Measurements from ENCODE around the gene CIC. TPM values are rescaled to one million over a fixed set of nuclear protein-coding genes. Genes with fewer than 3 reads are reported as not detected.

The CIC gene
- polyA plus RNA-seq, 3 donors, result 0.62 to 42.2 (median 0.87) TPM

DNA sequence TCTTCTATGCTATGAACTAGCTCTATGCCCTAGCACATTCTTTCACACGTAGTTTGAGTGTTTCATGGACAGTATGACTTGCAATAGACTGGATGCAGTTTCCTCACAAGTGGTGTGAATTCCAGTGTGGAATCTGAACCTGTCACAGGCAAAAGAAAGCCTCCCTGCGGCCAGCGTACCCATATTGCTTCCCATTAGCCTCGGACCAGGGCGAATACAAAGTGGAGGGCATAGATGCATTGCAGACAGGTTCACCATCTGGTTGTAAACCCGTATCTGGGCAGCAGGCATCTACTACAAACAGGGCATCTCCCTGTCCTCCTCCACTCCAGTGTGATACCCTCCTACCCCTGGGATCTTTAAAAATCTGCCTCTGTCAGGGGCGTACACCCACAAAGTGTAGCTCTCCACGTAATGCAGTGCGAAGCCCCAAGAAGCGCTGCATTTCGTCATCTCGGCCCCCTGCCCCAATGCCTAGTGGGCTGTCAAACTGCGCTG, 1.4 kb upstream of the CIC start:
- Histone ChIP-seq H2AFZ (ENCODE audit: insufficient read depth, low read depth, low read length, poor library complexity, severe bottlenecking) (peak overlapping the region; percentile 78), H3K9ac (ENCODE audit: insufficient read depth, low read length, poor library complexity, severe bottlenecking) (peak overlapping the region; percentile 89), H3K4me1 (ENCODE audit: control insufficient read depth in 1 of 2, insufficient read depth in 2 of 2, low read length in 2 of 2) (peaks cover 30 to 35% of the 10 kb centered on the region in 2 donors), H3K4me2 (replicated peaks; ENCODE audit: extremely low read depth, low read length, poor library complexity, severe bottlenecking) (peak overlapping the region; percentile 92), H3K27ac (ENCODE audit: low read depth in 1 of 2, low read length in 2 of 2) (peak overlapping the region; percentile 90 to 99), H3K9me3 (replicated peaks in 1 of 2; ENCODE audit: control insufficient read depth in 1 of 2, insufficient read depth in 1 of 2, low read length in 2 of 2) (no peaks in the 10 kb centered on the region), H3K36me3 (replicated peaks in 1 of 2; ENCODE audit: control insufficient read depth in 1 of 2, insufficient read depth in 2 of 2, low read length in 2 of 2) (peaks cover 10% of the 10 kb centered on the region in 2 donors), H4K20me1 (ENCODE audit: insufficient read depth, low read length) (peaks cover 3% of the 10 kb centered on the region), H3K79me2 (ENCODE audit: insufficient read depth, low read length) (peaks cover 34% of the 10 kb centered on the region), H3K27me3 (ENCODE audit: control insufficient read depth in 2 of 2, insufficient read depth in 2 of 2, low read length in 2 of 2) (no peaks in the 10 kb centered on the region), H3K4me3 (replicated peaks in 1 of 3; ENCODE audit: low read depth in 2 of 3, low read length in 3 of 3) (peak overlapping the region; percentile 44 to 84 (median 76))
- DNase-seq, result no peak
- Mint-ChIP-seq H3K27ac (peak overlapping the region in 1 of 7 donors; percentile 75), H3K9me3 (peaks cover 0 to 2% (median 0%) of the 10 kb centered on the region in 7 donors), H3K4me1 (peaks cover 29% of the 10 kb centered on the region), H3K27me3 (ENCODE audit: low read depth in 3 of 3) (peaks cover under 1 to 2% (median 1%) of the 10 kb centered on the region in 3 donors), H3K4me3 (peak overlapping the region in 1 of 2 donors; percentile 92), H3K36me3 (peaks cover 8 to 12% of the 10 kb centered on the region in 2 donors)
- TF ChIP-seq, protein P1, sequence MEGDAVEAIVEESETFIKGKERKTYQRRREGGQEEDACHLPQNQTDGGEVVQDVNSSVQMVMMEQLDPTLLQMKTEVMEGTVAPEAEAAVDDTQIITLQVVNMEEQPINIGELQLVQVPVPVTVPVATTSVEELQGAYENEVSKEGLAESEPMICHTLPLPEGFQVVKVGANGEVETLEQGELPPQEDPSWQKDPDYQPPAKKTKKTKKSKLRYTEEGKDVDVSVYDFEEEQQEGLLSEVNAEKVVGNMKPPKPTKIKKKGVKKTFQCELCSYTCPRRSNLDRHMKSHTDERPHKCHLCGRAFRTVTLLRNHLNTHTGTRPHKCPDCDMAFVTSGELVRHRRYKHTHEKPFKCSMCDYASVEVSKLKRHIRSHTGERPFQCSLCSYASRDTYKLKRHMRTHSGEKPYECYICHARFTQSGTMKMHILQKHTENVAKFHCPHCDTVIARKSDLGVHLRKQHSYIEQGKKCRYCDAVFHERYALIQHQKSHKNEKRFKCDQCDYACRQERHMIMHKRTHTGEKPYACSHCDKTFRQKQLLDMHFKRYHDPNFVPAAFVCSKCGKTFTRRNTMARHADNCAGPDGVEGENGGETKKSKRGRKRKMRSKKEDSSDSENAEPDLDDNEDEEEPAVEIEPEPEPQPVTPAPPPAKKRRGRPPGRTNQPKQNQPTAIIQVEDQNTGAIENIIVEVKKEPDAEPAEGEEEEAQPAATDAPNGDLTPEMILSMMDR (IDR thresholded peaks at IDR 0.05), result no peak
- intact Hi-C loops (cut with micrococcal nuclease), result loop anchor here (1.0 to 2.0 kb wide), 3 partner anchors 13 to 25 kb away; partner anchors contain the start of genes ERF (in 2 of the 2) and GSK3A (in 1 of the 2)
- 6% methylated on average over 12 of the region's 13 CpGs for WGBS (ENCODE audit: insufficient coverage)

DNA sequence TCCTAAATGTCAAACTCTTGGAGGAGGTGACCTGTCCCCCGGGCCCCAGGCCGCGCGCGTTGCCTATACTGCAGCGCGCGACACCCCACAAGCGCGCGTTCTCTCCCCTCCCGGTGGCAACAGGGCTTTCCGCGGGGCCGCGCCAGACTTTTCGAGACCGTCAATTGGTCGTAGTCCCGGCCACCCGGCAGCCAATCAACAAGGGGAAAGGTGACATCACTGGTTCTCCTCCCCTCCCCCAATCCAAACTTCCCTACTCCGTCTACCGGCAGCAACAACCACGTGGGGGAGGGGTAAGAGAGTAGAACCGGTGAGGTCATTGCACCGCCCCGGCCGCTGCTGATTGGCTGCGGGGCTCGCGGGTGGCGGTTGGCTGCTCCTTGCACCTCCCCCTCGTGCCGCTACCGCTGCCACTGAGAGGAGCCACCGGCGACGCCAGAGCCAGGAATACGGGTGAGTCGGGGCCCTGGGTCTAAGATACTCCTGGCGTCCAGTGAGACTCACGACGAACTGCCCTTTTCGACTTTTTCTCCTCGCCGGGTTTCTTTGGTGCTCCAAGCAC, 829 bp upstream of the CIC start:
- peaks cover 8% of the 10 kb centered on the region for H4K20me1 ChIP-seq (ENCODE audit: insufficient read depth, low read length)
- Mint-ChIP-seq H3K9me3 (peaks cover 0 to 2% (median 0%) of the 10 kb centered on the region in 7 donors), H3K27me3 (ENCODE audit: low read depth in 3 of 3) (peaks cover 0 to 1% (median 1%) of the 10 kb centered on the region in 3 donors), H3K27ac (peak overlapping the region in 1 of 7 donors; percentile 75), H3K4me3 (peak overlapping the region in 1 of 2 donors; percentile 92), H3K4me1 (peaks cover 29% of the 10 kb centered on the region), H3K36me3 (peaks cover 10 to 17% of the 10 kb centered on the region in 2 donors)
- peak overlapping the region; percentile 83 for H2AFZ ChIP-seq (ENCODE audit: insufficient read depth, low read depth, low read length, poor library complexity, severe bottlenecking)
- peak overlapping the region; percentile 92 for H3K4me2 ChIP-seq (replicated peaks; ENCODE audit: extremely low read depth, low read length, poor library complexity, severe bottlenecking)
- H3K79me2 ChIP-seq (ENCODE audit: insufficient read depth, low read length), result peaks cover 39% of the 10 kb centered on the region
- peak overlapping the region; percentile 90 to 99 for H3K27ac ChIP-seq (ENCODE audit: low read depth in 1 of 2, low read length in 2 of 2)
- peaks cover 14 to 15% of the 10 kb centered on the region in 2 donors for H3K36me3 ChIP-seq (replicated peaks in 1 of 2; ENCODE audit: control insufficient read depth in 1 of 2, insufficient read depth in 2 of 2, low read length in 2 of 2)
- intact Hi-C loops (cut with micrococcal nuclease), result loop anchor here (1.0 to 2.0 kb wide), 3 partner anchors 13 to 26 kb away; partner anchors contain the start of genes ERF (in 2 of the 2) and GSK3A (in 1 of the 2)
- TF ChIP-seq, protein P1 (IDR thresholded peaks at IDR 0.05), result no peak
- peaks cover 30 to 35% of the 10 kb centered on the region in 2 donors for H3K4me1 ChIP-seq (ENCODE audit: control insufficient read depth in 1 of 2, insufficient read depth in 2 of 2, low read length in 2 of 2)
- no peaks in the 10 kb centered on the region for H3K9me3 ChIP-seq (replicated peaks in 1 of 2; ENCODE audit: control insufficient read depth in 1 of 2, insufficient read depth in 1 of 2, low read length in 2 of 2)
- peak; percentile 100 for DNase-seq
- H3K27me3 ChIP-seq (ENCODE audit: control insufficient read depth in 2 of 2, insufficient read depth in 2 of 2, low read length in 2 of 2), result no peaks in the 10 kb centered on the region
- H3K9ac ChIP-seq (ENCODE audit: insufficient read depth, low read length, poor library complexity, severe bottlenecking), result peak overlapping the region; percentile 89
- H3K4me3 ChIP-seq (replicated peaks in 1 of 3; ENCODE audit: low read depth in 2 of 3, low read length in 3 of 3), result peak overlapping the region; percentile 60 to 84 (median 76)
- 0% methylated on average over 34 of the region's 46 CpGs for WGBS (ENCODE audit: insufficient coverage)

All from CD14-positive monocyte (primary cell).